Measurements from ENCODE around the gene DCAF11.

The DCAF11 gene

DNA sequence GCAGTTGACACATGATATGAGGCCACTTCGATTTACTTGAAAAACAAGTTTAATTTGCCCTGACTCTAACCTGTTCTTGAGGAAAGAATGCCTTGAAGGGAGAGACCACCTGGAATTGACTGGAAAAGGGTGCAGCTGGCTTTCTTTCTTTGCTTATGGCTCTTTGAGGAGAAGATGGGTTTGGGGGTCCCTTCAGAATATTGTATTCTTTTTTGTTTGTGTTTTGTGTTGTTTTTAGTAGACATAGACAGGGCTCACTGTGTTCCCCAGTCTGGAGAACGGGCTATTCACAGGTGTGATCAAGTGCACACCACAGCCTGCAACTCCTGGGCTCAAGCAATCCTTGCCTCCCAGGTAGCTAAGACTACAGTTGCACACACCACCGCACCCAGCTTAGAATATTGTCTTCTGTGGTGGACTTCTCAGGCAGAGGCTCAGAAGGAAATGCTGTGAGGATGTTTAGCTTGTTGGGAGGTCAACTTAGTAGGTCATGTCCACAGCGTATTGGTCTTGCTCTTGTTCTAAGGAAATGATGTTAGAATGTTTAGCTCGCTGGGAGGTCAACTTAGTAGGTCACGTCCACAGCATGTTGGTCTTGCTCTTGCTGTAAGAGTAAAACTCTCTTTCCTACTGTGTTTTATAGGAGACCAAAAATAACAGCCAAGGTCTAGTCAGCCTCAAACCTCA is 1.7 kb downstream of the DCAF11 start:
- no peak overlapping the region for H3K4me3 ChIP-seq (ENCODE audit: low read depth, low read length)

- H3K4me3 ChIP-seq (ENCODE audit: low read depth, low read length): no peak overlapping the region
These were observed 2.6 kb downstream of the DCAF11 start for GRCh38 chr14:24117179-24117578.

DNA sequence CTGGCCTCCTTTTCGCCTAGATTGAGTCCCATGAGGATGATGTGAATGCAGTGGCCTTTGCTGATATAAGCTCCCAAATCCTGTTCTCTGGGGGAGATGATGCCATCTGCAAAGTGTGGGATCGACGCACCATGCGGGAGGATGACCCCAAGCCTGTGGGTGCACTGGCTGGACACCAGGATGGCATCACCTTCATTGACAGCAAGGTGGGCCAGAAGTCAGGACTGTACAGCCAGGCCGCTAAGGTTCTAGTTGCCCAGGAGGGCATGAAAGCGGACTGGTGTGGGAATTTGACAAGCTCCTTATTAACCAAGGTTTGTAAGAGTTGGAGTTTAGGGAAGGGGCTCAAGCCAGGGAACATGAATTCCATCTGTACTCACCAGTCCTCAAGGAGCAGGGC is 5.1 kb downstream of the DCAF11 start:
- no peak overlapping the region for H3K4me3 ChIP-seq (ENCODE audit: low read depth, low read length)

- no peak overlapping the region for H3K4me3 ChIP-seq (ENCODE audit: low read depth, low read length)
These were observed 6.6 kb downstream of the DCAF11 start for GRCh38 chr14:24121210-24121609.

DNA sequence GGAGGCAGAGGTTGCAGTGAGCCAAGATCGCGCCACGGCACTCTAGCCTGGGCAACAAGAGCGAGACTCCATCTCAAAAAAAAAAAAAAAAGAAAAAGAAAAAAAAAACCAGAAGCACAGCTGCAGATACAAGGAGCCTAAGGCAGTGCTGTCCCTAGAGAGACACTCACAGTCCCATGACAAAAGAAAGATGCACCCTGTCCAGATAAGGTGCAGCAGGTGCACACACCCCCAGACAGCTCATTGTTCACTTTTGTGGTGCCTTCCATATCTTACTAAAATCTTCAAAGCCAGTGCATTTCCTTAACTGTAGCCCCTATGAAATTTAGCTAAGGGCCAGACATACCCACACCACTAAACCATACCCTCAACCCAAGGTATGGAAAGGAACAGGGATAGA is 7.8 kb downstream of the DCAF11 start:
- H3K4me3 ChIP-seq (ENCODE audit: low read depth, low read length): no peak overlapping the region

- no peak overlapping the region for H3K4me3 ChIP-seq (ENCODE audit: low read depth, low read length)
These were observed 8.3 kb downstream of the DCAF11 start for GRCh38 chr14:24122898-24123297.

- no peak overlapping the region for H3K4me3 ChIP-seq (ENCODE audit: low read depth, low read length)
These were observed 9.1 kb downstream of the DCAF11 start for GRCh38 chr14:24123424-24124417.

GRCh38 chr14:24126939-24127338 is 12.4 kb downstream of the DCAF11 start:
- no peak overlapping the region for H3K4me3 ChIP-seq (ENCODE audit: low read depth, low read length)

DNA sequence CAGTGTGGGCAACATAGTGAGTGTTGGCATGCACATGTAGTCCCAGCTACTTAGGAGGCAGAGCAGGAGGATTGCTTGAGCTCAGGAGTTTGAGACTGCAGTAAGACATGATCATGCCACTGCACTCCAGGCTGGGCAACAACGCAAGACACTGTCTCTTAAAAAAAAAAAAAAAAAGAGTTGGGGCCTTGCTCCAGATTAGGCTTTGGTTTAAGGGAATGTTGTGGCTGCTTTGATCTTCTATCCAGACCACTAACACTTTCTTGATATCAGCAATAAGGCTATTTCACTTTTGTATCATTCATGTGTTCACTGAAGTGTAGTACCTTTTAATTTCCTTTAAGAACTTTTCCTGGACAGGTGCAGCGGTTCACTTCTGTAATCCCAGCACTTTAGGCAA is 13.1 kb downstream of the DCAF11 start:
- no peak overlapping the region for H3K4me3 ChIP-seq (ENCODE audit: low read depth, low read length)

GRCh38 chr14:24129410-24129998 is 14.9 kb downstream of the DCAF11 start:
- H3K4me3 ChIP-seq (ENCODE audit: low read depth, low read length): no peak overlapping the region

GRCh38 chr14:24130380-24130716 is 15.8 kb downstream of the DCAF11 start, which contains the start of gene FITM1:
Gene FITM1, plus strand, starts transcription at chr14:24130659. Its CDS starts 905 bp downstream, at chr14:24131564.
- no peak within 1 kb of the TSS for H3K4me3 ChIP-seq (ENCODE audit: low read depth, low read length)

GRCh38 chr14:24130717-24131548 is 16.4 kb downstream of the DCAF11 start:
- H3K4me3 ChIP-seq (ENCODE audit: low read depth, low read length): no peak overlapping the region

- no peak overlapping the region for H3K4me3 ChIP-seq (ENCODE audit: low read depth, low read length)
These were observed 17.0 kb downstream of the DCAF11 start for GRCh38 chr14:24131549-24131966.

GRCh38 chr14:24132061-24132685 is 17.6 kb downstream of the DCAF11 start:
- no peak overlapping the region for H3K4me3 ChIP-seq (ENCODE audit: low read depth, low read length)

DNA sequence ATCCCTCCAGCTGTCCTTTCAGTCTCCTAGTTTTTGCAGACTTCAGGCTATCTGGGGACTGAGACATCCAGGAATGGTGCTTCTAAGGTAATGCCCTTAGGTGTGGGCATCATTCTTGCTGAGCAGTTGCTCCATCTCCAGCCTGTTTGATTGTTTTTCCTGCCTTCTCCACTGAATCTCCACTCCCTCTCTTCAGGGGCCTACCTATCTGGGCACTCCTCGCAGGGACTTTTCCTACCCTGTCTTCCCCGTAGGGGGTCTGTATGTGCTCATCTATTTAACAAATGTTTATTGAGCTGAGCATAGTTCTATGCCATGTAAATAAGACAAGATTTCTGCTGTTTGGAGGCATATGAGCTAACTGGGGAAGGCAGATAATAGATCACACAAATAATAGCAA is 18.4 kb downstream of the DCAF11 start:
- no peak overlapping the region for H3K4me3 ChIP-seq (ENCODE audit: low read depth, low read length)

DNA sequence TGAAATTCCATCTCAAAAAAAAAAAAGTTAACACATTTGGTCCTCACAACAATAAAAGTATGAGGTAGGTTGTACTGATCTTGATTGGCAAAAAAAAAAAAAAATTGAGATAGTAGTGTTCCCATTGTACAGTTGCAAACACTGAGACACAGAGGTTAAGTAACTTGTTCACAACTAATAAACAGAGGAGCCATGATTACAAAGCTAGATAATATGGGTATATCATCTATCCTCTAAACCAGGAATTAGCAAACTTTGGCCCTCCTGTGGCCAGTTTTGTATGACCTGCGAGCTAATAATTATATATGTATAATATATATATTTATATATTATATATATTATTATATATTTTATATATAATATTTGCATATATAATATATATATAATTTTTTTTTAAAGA is 19.2 kb downstream of the DCAF11 start:
- no peak overlapping the region for H3K4me3 ChIP-seq (ENCODE audit: low read depth, low read length)

GRCh38 chr14:24135584-24135833 is 20.9 kb downstream of the DCAF11 start:
- H3K4me3 ChIP-seq (ENCODE audit: low read depth, low read length): peak overlapping the region; percentile 76

GRCh38 chr14:24135834-24136683 is 21.5 kb downstream of the DCAF11 start, which contains the start of gene PSME1:
Gene PSME1, plus strand, starts transcription at chr14:24136194. Its CDS starts 69 bp downstream, at chr14:24136263.
- H3K4me3 ChIP-seq (ENCODE audit: low read depth, low read length): peak within 1 kb of the TSS; percentile 76

DNA sequence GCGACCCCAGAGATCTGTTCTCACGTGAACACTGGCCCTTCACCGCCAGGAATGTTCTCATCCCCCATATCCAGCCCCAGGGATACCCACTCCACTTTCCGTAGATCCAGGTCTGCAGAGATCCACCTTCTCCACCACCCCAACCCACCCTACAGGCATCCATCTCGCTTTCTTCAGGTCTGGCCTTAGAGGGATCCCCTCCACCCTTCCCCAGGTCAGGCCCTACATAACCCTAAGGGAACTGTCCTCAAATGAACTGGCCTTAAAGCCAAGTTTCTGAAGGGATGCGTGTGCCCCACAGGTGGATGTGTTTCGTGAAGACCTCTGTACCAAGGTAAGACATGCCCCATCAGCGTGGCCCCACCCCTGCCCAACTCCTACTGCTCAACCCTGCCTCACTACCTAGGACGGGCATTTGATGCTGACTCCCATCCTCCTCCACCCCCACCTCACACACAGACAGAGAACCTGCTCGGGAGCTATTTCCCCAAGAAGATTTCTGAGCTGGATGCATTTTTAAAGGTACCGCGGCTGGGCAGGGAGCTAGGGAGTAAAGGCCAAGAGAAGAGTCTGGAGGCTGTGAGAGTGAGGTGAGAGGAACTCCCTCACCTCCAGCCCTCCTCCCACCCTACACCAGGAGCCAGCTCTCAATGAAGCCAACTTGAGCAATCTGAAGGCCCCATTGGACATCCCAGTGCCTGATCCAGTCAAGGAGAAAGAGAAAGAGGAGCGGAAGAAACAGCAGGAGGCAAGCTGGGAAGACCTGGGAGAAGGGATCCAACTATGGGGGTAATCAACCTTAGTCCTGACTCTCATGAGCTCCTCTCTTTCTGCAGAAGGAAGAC is 22.3 kb downstream of the DCAF11 start:
- H3K4me3 ChIP-seq (ENCODE audit: low read depth, low read length): peak overlapping the region; percentile 76

All from iPS-11a (cell line).